HUES6 (cell line): ENCODE results near the gene COLEC11.

Experiments
- H3K27ac ChIP-seq: 2 replicates; pipeline ENCODE4 v1.7.0; 2013; ENCODE audit warnings: low read depth, mild to moderate bottlenecking, low read length, inconsistent platforms
- H3K27me3 ChIP-seq: 2 replicates; pipeline ENCODE4 v1.6.1; 2013; ENCODE audit warnings: low read length; ENCODE audit not compliant: control insufficient read depth, insufficient read depth
- H3K36me3 ChIP-seq: 2 replicates; pipeline ENCODE4 v1.6.1; 2013; ENCODE audit warnings: low read length; ENCODE audit not compliant: control insufficient read depth, insufficient read depth
- H3K4me1 ChIP-seq: 2 replicates; pipeline ENCODE4 v1.6.1; 2013; ENCODE audit warnings: low read length; ENCODE audit not compliant: control insufficient read depth, insufficient read depth
- H3K4me3 ChIP-seq: 2 replicates; pipeline ENCODE4 v1.5.1; 2013; ENCODE audit warnings: low read depth, low read length
- H3K9ac ChIP-seq: one replicate; pipeline ENCODE4 v1.6.1; 2013; ENCODE audit warnings: mild to moderate bottlenecking, low read length
- H3K9me3 ChIP-seq: 2 replicates; pipeline ENCODE4 v1.6.1; 2013; ENCODE audit warnings: low read depth, low read length; ENCODE audit not compliant: control insufficient read depth, insufficient read depth

The COLEC11 gene

DNA sequence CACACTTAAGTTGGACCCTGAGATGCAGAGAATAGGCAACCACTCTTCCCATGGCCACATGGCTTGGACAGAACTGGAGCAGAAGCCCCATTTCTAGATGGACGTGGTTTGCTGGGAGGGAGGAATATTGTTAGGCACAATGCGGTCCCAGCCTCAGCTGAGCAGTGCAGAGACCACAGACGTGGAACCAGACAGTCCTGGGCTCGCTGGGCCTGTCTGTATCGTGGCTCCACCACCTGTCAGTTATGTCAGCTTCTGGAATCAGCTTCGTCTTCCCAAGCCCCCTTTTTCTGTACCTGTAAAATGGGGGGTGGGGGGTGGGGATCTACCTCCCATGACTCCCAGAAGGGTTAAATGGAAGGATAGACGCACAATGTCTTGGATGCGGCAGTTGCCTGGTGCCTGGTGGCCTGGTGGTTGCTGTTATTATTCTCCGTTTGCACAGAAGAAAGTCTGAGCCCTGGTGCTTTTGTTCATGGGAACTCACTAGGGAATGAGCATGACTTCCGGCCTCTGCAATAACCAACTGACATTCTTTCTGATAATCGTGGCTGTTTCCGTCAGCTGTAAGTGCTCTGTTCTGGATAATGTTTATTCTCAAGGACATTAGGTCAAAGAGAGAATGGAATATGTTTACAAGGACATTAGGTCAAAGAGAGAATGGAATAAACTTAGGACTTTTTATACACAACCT is 31.4 kb downstream of the COLEC11 start:
- Histone ChIP-seq H3K27ac (no peak overlapping the region), H3K9ac (no peak overlapping the region)

DNA sequence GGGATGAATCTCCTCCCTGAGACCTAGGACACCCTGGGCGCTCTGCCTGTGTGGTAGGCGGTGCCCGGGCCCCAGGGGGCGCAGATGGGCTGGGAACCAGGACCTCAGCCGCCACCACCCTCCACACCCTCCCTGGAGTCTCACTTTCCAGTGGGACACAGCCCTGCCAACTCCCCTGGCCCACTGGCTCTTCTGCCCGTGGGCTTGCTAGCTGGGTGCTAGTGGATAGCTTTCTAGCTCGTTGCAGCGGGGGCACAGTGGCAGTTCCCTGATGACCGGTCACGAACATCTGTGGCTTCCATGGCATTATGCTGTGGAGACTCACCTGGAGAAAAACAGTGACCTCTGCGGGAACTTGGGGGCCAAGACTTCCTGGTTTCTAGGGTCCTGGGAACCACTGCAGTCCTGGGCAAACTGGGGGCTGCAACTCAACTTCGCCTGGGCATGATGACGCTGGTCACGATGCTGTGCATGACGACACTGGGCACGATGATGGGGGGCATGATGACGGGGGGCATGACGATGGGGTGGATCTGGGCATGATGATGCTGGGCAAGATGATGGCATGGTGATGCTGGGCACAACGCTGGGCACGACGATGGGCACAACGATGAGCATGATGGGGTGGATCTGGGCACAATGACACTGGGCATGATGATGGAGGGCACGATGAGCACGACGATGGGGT is 32.0 kb downstream of the COLEC11 start:
- H3K9ac ChIP-seq, result no peak overlapping the region
- no peaks in the 10 kb centered on the region for H3K36me3 ChIP-seq
- no peaks in the 10 kb centered on the region for H3K27me3 ChIP-seq
- no peaks in the 10 kb centered on the region for H3K9me3 ChIP-seq
- no peak overlapping the region for H3K27ac ChIP-seq
- H3K4me1 ChIP-seq, result no peaks in the 10 kb centered on the region
- H3K4me3 ChIP-seq, result no peak overlapping the region

More for the DNA sequence above, 31.4 kb downstream of the COLEC11 start:
- Histone ChIP-seq H3K36me3 (no peaks in the 10 kb centered on the region), H3K4me1 (no peaks in the 10 kb centered on the region), H3K27me3 (no peaks in the 10 kb centered on the region), H3K4me3 (no peak overlapping the region), H3K9me3 (no peaks in the 10 kb centered on the region)

DNA sequence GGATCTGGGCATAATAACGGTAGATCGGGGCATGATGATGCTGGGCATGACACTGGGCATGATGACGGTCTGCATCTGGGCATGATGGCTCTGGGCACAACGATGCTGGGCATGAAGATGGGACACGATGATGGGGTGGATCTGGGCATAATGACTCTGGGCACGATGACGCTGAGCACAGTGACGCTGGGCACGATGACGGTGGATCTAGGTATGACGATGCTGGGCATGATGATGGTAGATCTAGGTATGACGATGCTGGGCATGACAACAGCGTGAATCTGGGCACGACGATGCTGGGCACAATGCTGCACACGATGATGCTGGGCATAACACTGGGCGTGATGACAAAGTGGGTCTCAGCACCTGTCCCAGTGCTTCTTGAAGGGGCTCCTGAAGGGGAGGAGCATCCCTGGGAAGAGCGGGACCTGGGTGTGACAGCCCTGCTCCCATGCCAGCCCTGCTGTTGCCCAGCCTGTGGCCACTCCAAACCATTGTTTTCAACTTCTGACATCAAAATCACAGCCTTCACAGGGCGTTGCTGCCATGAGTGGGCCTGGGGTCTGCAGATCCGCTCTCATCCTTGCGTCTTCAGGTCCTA is 32.7 kb downstream of the COLEC11 start:
- Histone ChIP-seq H3K27me3 (no peaks in the 10 kb centered on the region), H3K36me3 (no peaks in the 10 kb centered on the region), H3K9ac (no peak overlapping the region), H3K9me3 (no peaks in the 10 kb centered on the region), H3K27ac (no peak overlapping the region), H3K4me3 (no peak overlapping the region), H3K4me1 (no peaks in the 10 kb centered on the region)

DNA sequence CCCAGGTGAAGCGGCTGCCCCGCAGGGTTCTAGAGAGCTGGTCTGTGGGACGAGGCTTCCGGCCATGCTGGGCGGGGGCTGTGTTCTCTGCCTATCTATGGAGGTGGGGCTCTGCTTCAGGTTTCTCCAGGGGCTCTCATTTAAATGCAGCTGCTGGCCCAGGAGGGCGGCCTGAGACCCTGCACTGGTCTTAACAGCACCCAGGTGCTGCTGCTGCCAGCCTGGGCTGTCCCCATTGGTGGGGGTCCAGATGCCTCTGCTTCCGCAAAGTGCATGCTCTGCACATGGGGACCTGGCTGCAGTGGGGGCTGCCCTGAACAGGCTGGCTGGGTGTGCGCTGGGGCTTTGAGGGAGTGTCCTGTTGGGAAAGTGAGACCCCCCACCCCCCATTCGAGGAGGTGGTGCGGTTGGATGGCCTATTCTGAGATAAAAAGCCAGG is 33.3 kb downstream of the COLEC11 start:
- Histone ChIP-seq H3K9ac (no peak overlapping the region), H3K4me3 (no peak overlapping the region), H3K27ac (no peak overlapping the region), H3K36me3 (no peaks in the 10 kb centered on the region), H3K4me1 (no peaks in the 10 kb centered on the region), H3K27me3 (no peaks in the 10 kb centered on the region), H3K9me3 (no peaks in the 10 kb centered on the region)

DNA sequence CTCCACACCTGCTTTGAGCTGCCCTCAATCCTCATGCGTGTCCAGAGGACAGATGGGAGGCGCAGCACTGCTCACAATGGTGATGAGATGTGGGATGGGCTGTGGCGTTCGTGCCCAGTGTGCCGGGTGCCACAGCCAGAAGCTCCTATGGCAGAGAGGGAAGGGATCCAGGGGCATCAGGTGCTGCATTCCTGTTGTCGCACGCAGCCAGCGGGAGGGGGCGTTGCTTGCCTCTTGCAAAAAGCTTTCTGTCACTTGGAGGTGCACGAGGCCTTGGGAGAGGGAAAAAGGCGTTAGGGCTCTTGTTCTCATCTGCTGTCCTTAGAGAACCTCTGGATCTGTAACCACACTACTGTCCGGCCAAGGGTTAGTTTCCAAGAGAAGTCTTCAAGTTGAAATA is 33.9 kb downstream of the COLEC11 start:
- Histone ChIP-seq H3K27ac (no peak overlapping the region), H3K9ac (no peak overlapping the region), H3K36me3 (no peaks in the 10 kb centered on the region), H3K9me3 (no peaks in the 10 kb centered on the region), H3K4me1 (no peaks in the 10 kb centered on the region), H3K4me3 (no peak overlapping the region), H3K27me3 (no peaks in the 10 kb centered on the region)

DNA sequence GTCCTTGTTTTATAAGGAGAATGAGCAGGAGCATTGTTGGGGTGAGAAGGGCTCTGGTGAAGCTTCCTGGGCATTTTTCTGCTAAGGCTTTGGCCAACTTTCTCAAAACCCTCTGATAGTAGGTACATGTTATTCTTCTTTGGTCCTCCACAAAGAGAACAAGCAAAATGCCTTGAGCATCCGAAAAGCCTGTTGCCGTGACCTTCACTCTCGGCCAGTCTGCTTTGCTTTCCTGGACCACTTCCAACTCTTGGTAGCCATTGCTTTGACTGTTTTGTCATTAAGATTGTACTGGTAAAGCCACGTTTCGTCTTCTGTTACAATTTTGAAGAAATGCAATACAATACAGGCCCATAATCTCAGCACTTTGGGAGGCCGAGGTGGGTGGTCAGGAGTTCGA is 35.7 kb downstream of the COLEC11 start:
- Histone ChIP-seq H3K4me3 (no peak overlapping the region), H3K4me1 (0 out of 2 replicates have a peak, but pooled peaks cover 5% of the 10 kb centered on the region), H3K9me3 (no peaks in the 10 kb centered on the region), H3K9ac (no peak overlapping the region), H3K27ac (no peak overlapping the region), H3K36me3 (no peaks in the 10 kb centered on the region), H3K27me3 (no peaks in the 10 kb centered on the region)

DNA sequence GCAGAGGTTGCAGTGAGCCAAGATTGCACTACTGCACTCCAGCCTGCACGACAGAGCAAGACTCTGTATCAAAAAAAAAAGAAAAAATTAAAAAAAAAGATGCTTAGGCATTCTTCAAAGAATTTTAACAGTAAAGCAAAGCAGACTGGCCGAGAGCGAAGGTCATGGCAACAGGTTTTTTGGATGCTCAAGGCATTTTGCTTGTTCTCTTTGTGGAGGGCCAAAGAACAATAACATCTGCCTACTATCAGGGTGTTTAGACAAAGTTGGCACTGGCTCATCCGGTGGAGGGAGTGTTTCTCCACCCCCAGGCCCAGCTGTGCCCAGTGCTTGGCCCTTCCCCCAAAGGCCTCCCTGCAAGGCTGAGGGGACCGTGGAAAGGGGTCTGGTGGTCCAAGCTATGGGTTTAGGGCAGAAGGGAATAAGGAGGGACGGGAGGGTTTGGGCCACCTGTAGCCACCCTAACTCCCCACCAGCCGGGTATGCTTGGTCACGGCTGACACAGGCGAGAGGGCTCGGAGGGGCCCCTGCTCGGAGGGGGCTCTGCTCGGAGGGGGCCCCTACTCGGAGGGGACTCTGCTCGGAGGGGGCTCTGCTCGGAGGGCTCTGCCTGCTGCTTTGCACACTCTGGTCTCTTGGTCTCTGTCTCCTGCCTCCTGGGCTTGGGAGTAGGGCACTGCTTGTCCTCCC is 36.4 kb downstream of the COLEC11 start:
- H3K27ac ChIP-seq, result no peak overlapping the region
- no peaks in the 10 kb centered on the region for H3K36me3 ChIP-seq
- H3K9ac ChIP-seq, result no peak overlapping the region
- no peaks in the 10 kb centered on the region for H3K9me3 ChIP-seq
- H3K4me3 ChIP-seq, result no peak overlapping the region
- 0 out of 2 replicates have a peak, but pooled peaks cover 5% of the 10 kb centered on the region for H3K4me1 ChIP-seq
- H3K27me3 ChIP-seq, result no peaks in the 10 kb centered on the region

DNA sequence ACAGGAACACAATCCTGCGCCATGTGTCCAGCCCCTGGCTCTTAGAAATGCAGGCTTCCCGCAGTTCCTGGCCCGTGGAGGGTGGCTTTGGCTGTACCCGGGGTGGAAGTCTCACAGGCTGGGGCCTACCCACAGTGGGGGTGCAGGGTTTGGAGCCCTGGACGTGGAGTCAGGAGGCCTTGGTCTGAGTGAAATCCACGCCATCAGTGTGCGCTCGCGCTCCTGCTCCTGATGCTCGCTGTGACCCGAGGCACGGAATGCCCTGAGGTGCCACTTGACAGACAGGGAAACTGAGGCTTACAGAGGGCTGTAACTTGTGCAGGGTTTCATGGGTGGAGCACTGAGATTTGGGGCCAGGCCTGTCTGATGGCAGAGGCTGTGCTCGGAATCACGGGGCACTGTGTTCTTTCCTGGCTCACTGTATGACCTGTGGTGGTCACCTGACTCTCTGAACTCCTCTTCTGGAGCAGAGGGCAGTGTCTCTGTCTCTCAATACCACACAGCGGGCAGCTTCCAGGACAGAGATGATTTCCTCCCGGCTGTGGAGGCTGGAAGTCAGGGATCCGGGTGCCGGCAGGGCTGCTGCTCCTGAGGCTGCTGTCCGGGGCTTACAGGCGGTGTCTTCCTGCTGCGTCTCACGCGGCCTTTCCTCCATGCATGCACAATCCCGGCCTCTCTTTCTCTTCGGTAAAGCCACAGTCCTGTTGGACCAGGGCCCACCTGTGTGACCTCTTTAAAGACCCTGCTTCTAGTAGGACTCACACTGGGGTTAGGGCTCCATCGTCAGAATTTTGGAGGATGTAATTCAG is 37.1 kb downstream of the COLEC11 start:
- no peaks in the 10 kb centered on the region; the same call in 1 of the 2 replicates for H3K27me3 ChIP-seq
- no peaks in the 10 kb centered on the region for H3K9me3 ChIP-seq

DNA sequence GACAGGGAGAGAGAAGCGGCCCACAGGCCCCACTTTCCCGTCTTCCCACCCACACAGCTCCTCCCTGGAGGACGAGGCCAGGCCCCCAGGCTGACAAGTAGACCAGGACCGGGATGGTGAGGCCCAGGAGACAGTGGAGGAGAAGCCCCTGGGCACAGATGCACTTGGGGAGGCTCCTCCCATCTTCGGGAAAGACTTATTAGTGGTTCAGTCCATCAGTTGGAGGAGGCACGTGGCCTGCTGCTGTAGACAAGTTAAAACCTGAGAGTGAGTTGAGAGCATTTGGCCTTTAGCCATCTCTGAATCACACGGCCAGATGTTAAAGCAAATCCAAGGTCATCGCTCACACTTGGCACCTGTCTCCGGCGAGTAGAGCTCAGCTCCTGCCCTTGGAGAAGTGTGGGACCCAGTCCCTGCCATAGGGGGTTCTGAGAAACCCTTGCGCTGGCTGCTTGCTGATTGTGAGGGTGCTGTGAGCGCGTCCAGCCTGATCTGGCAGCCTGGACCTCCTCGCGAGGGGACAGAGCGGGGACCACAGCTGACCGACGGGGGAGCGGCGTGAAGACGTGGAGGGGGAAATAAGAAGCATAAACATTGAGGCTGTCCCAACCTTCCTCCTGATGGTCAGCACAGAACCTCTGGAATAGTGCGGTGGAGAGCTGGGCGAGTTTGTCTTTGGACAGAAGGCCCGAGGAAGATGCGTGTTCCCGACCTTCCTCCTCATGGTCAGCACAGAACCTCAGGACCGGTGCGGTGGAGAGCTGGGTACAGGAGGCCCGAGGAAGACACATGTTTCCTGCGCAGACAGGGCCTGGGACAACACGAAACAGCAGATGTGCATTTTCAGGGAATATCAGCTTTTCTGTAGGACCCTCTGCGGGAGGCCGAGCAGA is 38.4 kb downstream of the COLEC11 start:
- Histone ChIP-seq H3K36me3 (no peaks in the 10 kb centered on the region), H3K4me1 (0 out of 2 replicates have a peak, but pooled peaks cover 5% of the 10 kb centered on the region), H3K27ac (no peak overlapping the region), H3K9me3 (no peaks in the 10 kb centered on the region), H3K9ac (no peak overlapping the region), H3K27me3 (no peaks in the 10 kb centered on the region; the same call in 1 of the 2 replicates), H3K4me3 (no peak overlapping the region)

More for the DNA sequence above, 37.1 kb downstream of the COLEC11 start:
- H3K9ac ChIP-seq, result no peak overlapping the region
- H3K4me1 ChIP-seq, result 0 out of 2 replicates have a peak, but pooled peaks cover 5% of the 10 kb centered on the region
- no peak overlapping the region for H3K4me3 ChIP-seq
- no peak overlapping the region for H3K27ac ChIP-seq
- no peaks in the 10 kb centered on the region for H3K36me3 ChIP-seq
